ENCODE measurements around the gene OSBPL8.

Gene OSBPL8

GRCh38 chr12:76559400-76560085 is at the start of gene OSBPL8:
OSBPL8 (minus strand) TSS chr12:76559771; CDS start chr12:76487551, 72,220 bp downstream.
- DNase-seq (ENCODE audit: low read depth) = peak; percentile 58

- DNase-seq (ENCODE audit: low read depth) = no peak
Measured at GRCh38 chr12:76608070-76608469, 48.5 kb upstream of the OSBPL8 start.

GRCh38 chr12:76595056-76595455 is 35.5 kb upstream of the OSBPL8 start:
- no peak for DNase-seq (ENCODE audit: low read depth)

- DNase-seq (ENCODE audit: low read depth) = peak; percentile 80
Measured at GRCh38 chr12:76591476-76591875, 31.9 kb upstream of the OSBPL8 start.

- no peak for DNase-seq (ENCODE audit: low read depth)
Measured at GRCh38 chr12:76590131-76590530, 30.6 kb upstream of the OSBPL8 start.

GRCh38 chr12:76588881-76589565 is 29.5 kb upstream of the OSBPL8 start:
- DNase-seq (ENCODE audit: low read depth) = peak; percentile 91

- no peak for DNase-seq (ENCODE audit: low read depth)
Measured at GRCh38 chr12:76587428-76588178, 28.0 kb upstream of the OSBPL8 start.

- no peak for DNase-seq (ENCODE audit: low read depth)
Measured at GRCh38 chr12:76586764-76587395, 27.3 kb upstream of the OSBPL8 start.

- no peak for DNase-seq (ENCODE audit: low read depth)
Measured at GRCh38 chr12:76583301-76583700, 23.7 kb upstream of the OSBPL8 start.

- DNase-seq (ENCODE audit: low read depth) = no peak
Measured at GRCh38 chr12:76573840-76574373, 14.3 kb upstream of the OSBPL8 start.

GRCh38 chr12:76571256-76571655 is 11.7 kb upstream of the OSBPL8 start:
- no peak for DNase-seq (ENCODE audit: low read depth)

- no peak for DNase-seq (ENCODE audit: low read depth)
Measured at GRCh38 chr12:76569685-76570604, 10.4 kb upstream of the OSBPL8 start.

- DNase-seq (ENCODE audit: low read depth) = no peak
Measured at GRCh38 chr12:76568888-76569551, 9.4 kb upstream of the OSBPL8 start.

GRCh38 chr12:76568130-76568529 is 8.6 kb upstream of the OSBPL8 start:
- no peak for DNase-seq (ENCODE audit: low read depth)

GRCh38 chr12:76563061-76563460 is 3.5 kb upstream of the OSBPL8 start:
- DNase-seq (ENCODE audit: low read depth) = no peak

- DNase-seq (ENCODE audit: low read depth) = no peak
Measured at GRCh38 chr12:76562130-76562529, 2.6 kb upstream of the OSBPL8 start.

GRCh38 chr12:76560086-76560491 is 518 bp upstream of the OSBPL8 start:
- no peak for DNase-seq (ENCODE audit: low read depth)

GRCh38 chr12:76558684-76559399 is 729 bp downstream of the OSBPL8 start:
- no peak for DNase-seq (ENCODE audit: low read depth)

- no peak for DNase-seq (ENCODE audit: low read depth)
Measured at GRCh38 chr12:76556368-76556767, 3.2 kb downstream of the OSBPL8 start.

GRCh38 chr12:76555797-76556196 is 3.8 kb downstream of the OSBPL8 start:
- DNase-seq (ENCODE audit: low read depth) = no peak

Measured in GM04503 (cell line).